ENCODE data around the gene ZNF488.

DNA sequence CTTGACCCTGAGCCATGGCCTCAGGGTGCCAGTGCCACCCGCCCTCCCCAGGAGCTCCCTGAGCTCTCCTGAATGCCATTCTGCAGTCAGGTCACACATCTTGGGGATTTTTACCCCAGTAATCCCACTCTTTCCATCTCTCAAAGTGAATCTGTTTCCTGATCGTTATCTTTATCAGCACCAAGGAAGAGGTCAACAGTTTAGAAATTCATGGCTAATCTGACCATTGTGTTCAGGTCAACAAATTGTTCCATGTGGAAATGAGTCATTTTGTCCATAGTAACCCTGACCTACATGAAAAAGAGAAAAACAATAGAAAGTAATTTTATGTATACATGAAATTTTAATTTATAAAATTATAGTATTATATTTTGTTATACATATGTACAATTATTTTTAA is 28.8 kb upstream of the ZNF488 start:
- TF ChIP-seq ESRRA (IDR thresholded peaks at IDR 0.05; ENCODE audit: borderline replicate concordance, low read length), result no peak
- TF ChIP-seq, protein P1, sequence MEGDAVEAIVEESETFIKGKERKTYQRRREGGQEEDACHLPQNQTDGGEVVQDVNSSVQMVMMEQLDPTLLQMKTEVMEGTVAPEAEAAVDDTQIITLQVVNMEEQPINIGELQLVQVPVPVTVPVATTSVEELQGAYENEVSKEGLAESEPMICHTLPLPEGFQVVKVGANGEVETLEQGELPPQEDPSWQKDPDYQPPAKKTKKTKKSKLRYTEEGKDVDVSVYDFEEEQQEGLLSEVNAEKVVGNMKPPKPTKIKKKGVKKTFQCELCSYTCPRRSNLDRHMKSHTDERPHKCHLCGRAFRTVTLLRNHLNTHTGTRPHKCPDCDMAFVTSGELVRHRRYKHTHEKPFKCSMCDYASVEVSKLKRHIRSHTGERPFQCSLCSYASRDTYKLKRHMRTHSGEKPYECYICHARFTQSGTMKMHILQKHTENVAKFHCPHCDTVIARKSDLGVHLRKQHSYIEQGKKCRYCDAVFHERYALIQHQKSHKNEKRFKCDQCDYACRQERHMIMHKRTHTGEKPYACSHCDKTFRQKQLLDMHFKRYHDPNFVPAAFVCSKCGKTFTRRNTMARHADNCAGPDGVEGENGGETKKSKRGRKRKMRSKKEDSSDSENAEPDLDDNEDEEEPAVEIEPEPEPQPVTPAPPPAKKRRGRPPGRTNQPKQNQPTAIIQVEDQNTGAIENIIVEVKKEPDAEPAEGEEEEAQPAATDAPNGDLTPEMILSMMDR (IDR thresholded peaks at IDR 0.05), result no peak
- no peak for TF ChIP-seq POLR2A (IDR thresholded peaks at IDR 0.05; ENCODE audit: low read length)
- no peak for TF ChIP-seq USF2 (IDR thresholded peaks at IDR 0.05)
- TF ChIP-seq, protein P2, sequence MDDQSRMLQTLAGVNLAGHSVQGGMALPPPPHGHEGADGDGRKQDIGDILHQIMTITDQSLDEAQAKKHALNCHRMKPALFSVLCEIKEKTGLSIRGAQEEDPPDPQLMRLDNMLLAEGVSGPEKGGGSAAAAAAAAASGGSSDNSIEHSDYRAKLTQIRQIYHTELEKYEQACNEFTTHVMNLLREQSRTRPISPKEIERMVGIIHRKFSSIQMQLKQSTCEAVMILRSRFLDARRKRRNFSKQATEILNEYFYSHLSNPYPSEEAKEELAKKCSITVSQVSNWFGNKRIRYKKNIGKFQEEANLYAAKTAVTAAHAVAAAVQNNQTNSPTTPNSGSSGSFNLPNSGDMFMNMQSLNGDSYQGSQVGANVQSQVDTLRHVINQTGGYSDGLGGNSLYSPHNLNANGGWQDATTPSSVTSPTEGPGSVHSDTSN (IDR thresholded peaks at IDR 0.05), result no peak
- no peak for TF ChIP-seq FOXS1 (CRISPR knock-in tag; IDR thresholded peaks at IDR 0.05)
- no peak for TF ChIP-seq EP300 (IDR thresholded peaks at IDR 0.05)
- TF ChIP-seq, protein P3, sequence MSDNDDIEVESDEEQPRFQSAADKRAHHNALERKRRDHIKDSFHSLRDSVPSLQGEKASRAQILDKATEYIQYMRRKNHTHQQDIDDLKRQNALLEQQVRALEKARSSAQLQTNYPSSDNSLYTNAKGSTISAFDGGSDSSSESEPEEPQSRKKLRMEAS (IDR thresholded peaks at IDR 0.05), result no peak
- no peak for TF ChIP-seq CEBPB (IDR thresholded peaks at IDR 0.05)
- no peak for TF ChIP-seq RNF2 (IDR thresholded peaks at IDR 0.05; ENCODE audit: borderline replicate concordance, low read depth)

Data from A549 (cell line).